Astrocyte of the cerebellum (primary cell): ENCODE measurements around the gene APOL6.

Experiments
- DNase-seq: peaks from one replicate; pipeline ENCODE4 v3.0.0-alpha.2; 2011; ENCODE audit warnings: low read depth
- H3K4me3 ChIP-seq: 2 replicates; pipeline ENCODE4 v1.5.1; 2011; ENCODE audit warnings: mild to moderate bottlenecking, low read depth, low read length, moderate library complexity
- CTCF ChIP-seq: IDR thresholded peaks from 2 replicates; pipeline ENCODE4 v1.5.1; 2012; ENCODE audit warnings: low read length, low read depth, moderate library complexity, mild to moderate bottlenecking; ENCODE audit errors: missing control alignments
- in situ Hi-C: cut with HindIII; loops from 2 replicates; pipeline ENCODE4 v1.10.0; 2017; ENCODE audit warnings: low sequenced_read_pairs

The APOL6 gene

GRCh38 chr22:35629406-35630216 is 18.6 kb upstream of the APOL6 start:
- peak; percentile 98 for DNase-seq
- in situ Hi-C loops = no loop called here
- no peak for TF ChIP-seq CTCF
- no peak overlapping the region for H3K4me3 ChIP-seq

- TF ChIP-seq CTCF = no peak
- no peak for DNase-seq
- in situ Hi-C loops = no loop called here
- no peak overlapping the region for H3K4me3 ChIP-seq
Measured at GRCh38 chr22:35630387-35630793, 17.9 kb upstream of the APOL6 start.

GRCh38 chr22:35630891-35631290 is 17.4 kb upstream of the APOL6 start:
- DNase-seq = no peak
- no peak for TF ChIP-seq CTCF
- in situ Hi-C loops = no loop called here
- no peak overlapping the region for H3K4me3 ChIP-seq

- in situ Hi-C loops = no loop called here
- no peak for DNase-seq
- peak; percentile 62 for TF ChIP-seq CTCF
- H3K4me3 ChIP-seq = no peak overlapping the region
Measured at GRCh38 chr22:35631597-35631996, 16.6 kb upstream of the APOL6 start.

GRCh38 chr22:35632935-35633334 is 15.3 kb upstream of the APOL6 start:
- TF ChIP-seq CTCF = no peak
- no peak overlapping the region for H3K4me3 ChIP-seq
- in situ Hi-C loops = no loop called here
- DNase-seq = no peak

GRCh38 chr22:35633520-35633919 is 14.7 kb upstream of the APOL6 start:
- in situ Hi-C loops = no loop called here
- TF ChIP-seq CTCF = no peak
- DNase-seq = no peak
- no peak overlapping the region for H3K4me3 ChIP-seq
